Mesendoderm (in vitro differentiated cells): ENCODE measurements around the gene KCNC3.
A peak's percentile ranks its signal among the peaks of the same experiment; 100 is the strongest.

Experiments used
- DNase-seq: peaks from one replicate; pipeline ENCODE4 v3.0.0; 2013
- H2AK5ac ChIP-seq: 2 replicates; pipeline ENCODE4 v1.6.1; 2013; ENCODE audit warnings: low read length, inconsistent platforms
- H2BK120ac ChIP-seq: 2 replicates; pipeline ENCODE4 v1.6.1; 2013; ENCODE audit warnings: low read depth, mild to moderate bottlenecking, low read length, moderate library complexity, mixed read lengths
- H2BK15ac ChIP-seq: replicated peaks from 2 replicates; pipeline ENCODE4 v1.6.1; 2013; ENCODE audit warnings: low read depth, mild to moderate bottlenecking, moderate library complexity
- H2BK5ac ChIP-seq: 2 replicates; pipeline ENCODE4 v1.6.1; 2013; ENCODE audit warnings: low read length, inconsistent platforms
- H3K18ac ChIP-seq: 2 replicates; pipeline ENCODE4 v1.6.1; 2013; ENCODE audit warnings: mild to moderate bottlenecking, low read length, mixed read lengths
- H3K23ac ChIP-seq: one replicate; pipeline ENCODE4 v1.6.1; 2013; ENCODE audit warnings: low read length
- H3K27ac ChIP-seq: 2 replicates; pipeline ENCODE4 v1.5.1; 2013; ENCODE audit warnings: low read depth, mild to moderate bottlenecking, inconsistent platforms, low read length, moderate library complexity
- H3K27me3 ChIP-seq: 2 replicates; pipeline ENCODE4 v1.6.1; 2013; ENCODE audit warnings: low read length, control low read depth, mild to moderate bottlenecking, inconsistent platforms; ENCODE audit not compliant: insufficient read depth, poor library complexity
- H3K36me3 ChIP-seq: 2 replicates; pipeline ENCODE4 v1.6.1; 2013; ENCODE audit warnings: low read length, inconsistent platforms; ENCODE audit not compliant: control insufficient read depth, insufficient read depth
- H3K4ac ChIP-seq: one replicate; pipeline ENCODE4 v1.6.1; 2013; ENCODE audit warnings: low read depth, mild to moderate bottlenecking, low read length, moderate library complexity
- H3K4me1 ChIP-seq: 2 replicates; pipeline ENCODE4 v1.6.1; 2013; ENCODE audit warnings: low read depth, low read length, inconsistent platforms; ENCODE audit not compliant: control insufficient read depth
- H3K4me2 ChIP-seq: 2 replicates; pipeline ENCODE4 v1.6.1; 2013; ENCODE audit warnings: low read length
- H3K4me3 ChIP-seq: 2 replicates; pipeline ENCODE4 v1.5.1; 2013; ENCODE audit warnings: mild to moderate bottlenecking, low read length
- H3K56ac ChIP-seq: one replicate; pipeline ENCODE4 v1.6.1; 2013; ENCODE audit warnings: low read length
- H3K79me1 ChIP-seq: 2 replicates; pipeline ENCODE4 v1.6.1; 2013; ENCODE audit warnings: low read length, inconsistent platforms
- H3K79me2 ChIP-seq: 2 replicates; pipeline ENCODE4 v1.6.1; 2013; ENCODE audit warnings: mild to moderate bottlenecking, low read length; ENCODE audit not compliant: control insufficient read depth, insufficient read depth
- H3K9ac ChIP-seq: 2 replicates; pipeline ENCODE4 v1.6.1; 2013; ENCODE audit warnings: low read length, inconsistent platforms
- H4K5ac ChIP-seq: one replicate; pipeline ENCODE4 v1.6.1; 2013; ENCODE audit warnings: low read length
- H4K8ac ChIP-seq: one replicate; pipeline ENCODE4 v1.6.1; 2013; ENCODE audit warnings: low read depth, mild to moderate bottlenecking, control low read depth, low read length, moderate library complexity
- WGBS: extraction: QIAGEN DNeasy Blood & Tissue Kit; methylation state at CpG from one replicate; pipeline ENCODE4 v1.1.7; 2013; ENCODE audit warnings: low lambda C conversion rate, missing lambda C conversion rate; ENCODE audit not compliant: insufficient coverage; ENCODE audit errors: extremely low coverage; 5-methylcytosine and 5-hydroxymethylcytosine counted together

KCNC3 gene

DNA sequence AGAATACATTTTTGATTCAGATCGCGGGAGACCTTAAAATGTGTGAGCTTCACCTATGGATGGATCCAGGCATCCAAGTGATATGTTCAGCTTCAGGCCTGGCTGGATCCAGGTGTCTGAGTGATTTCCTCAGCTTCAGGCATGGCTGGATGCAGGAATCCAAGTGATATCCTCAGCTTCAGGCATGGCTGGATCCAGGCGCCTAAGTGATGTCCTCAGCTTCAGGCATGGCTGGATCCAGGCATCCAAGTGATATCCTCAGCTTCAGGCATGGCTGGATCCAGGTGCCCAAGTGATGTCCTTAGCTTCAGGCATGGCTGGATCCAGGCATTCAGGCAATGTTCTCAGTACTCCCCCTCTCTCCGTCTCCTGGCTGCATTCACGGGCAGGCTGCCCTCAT lies 60.7 kb downstream of the KCNC3 start:
- Histone ChIP-seq H3K18ac (no peak overlapping the region), H3K56ac (no peak overlapping the region), H2AK5ac (no peak overlapping the region), H3K4me2 (no peak overlapping the region), H3K79me2 (no peaks in the 10 kb centered on the region), H3K9ac (no peak overlapping the region), H3K4me3 (no peak overlapping the region), H3K27me3 (no peaks in the 10 kb centered on the region), H3K79me1 (no peaks in the 10 kb centered on the region), H3K36me3 (no peaks in the 10 kb centered on the region), H2BK5ac (no peak overlapping the region), H3K23ac (no peak overlapping the region), H3K4ac (no peak overlapping the region), H4K5ac (no peak overlapping the region), H4K8ac (no peak overlapping the region), H3K4me1 (no peaks in the 10 kb centered on the region), H2BK15ac (no peak overlapping the region), H2BK120ac (no peak overlapping the region), H3K27ac (no peak overlapping the region)
- no CpG with 5 or more reads among the region's 5 CpGs for WGBS
- no peak for DNase-seq

DNA sequence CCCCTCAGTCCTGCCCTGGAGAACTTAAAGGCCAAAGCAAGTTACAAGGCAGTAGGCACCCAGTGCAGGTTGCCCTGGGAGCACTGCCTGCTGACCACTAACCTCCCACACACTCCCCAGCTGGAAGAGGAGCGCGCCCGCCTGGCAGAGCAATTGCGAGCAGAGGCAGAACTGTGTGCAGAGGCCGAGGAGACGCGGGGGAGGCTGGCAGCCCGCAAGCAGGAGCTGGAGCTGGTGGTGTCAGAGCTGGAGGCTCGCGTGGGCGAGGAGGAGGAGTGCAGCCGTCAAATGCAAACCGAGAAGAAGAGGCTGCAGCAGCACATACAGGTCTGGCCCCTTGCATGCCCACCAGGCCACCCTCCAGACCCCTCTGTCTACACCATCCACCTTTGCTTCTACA lies 61.1 kb downstream of the KCNC3 start:
- DNase-seq: no peak
- no peak overlapping the region for H2BK15ac ChIP-seq
- no peak overlapping the region for H3K4me2 ChIP-seq
- no peaks in the 10 kb centered on the region for H3K36me3 ChIP-seq
- H3K79me2 ChIP-seq: no peaks in the 10 kb centered on the region
- no CpG with 5 or more reads among the region's 13 CpGs for WGBS
- no peak overlapping the region for H3K18ac ChIP-seq
- H4K8ac ChIP-seq: no peak overlapping the region
- no peak overlapping the region for H3K27ac ChIP-seq
- no peaks in the 10 kb centered on the region for H3K79me1 ChIP-seq
- H3K4ac ChIP-seq: no peak overlapping the region
- H3K56ac ChIP-seq: no peak overlapping the region
- H3K23ac ChIP-seq: no peak overlapping the region
- H2AK5ac ChIP-seq: no peak overlapping the region
- no peak overlapping the region for H3K9ac ChIP-seq
- H4K5ac ChIP-seq: no peak overlapping the region
- no peak overlapping the region for H2BK5ac ChIP-seq
- H3K27me3 ChIP-seq: no peaks in the 10 kb centered on the region
- no peak overlapping the region for H2BK120ac ChIP-seq
- no peaks in the 10 kb centered on the region for H3K4me1 ChIP-seq
- no peak overlapping the region for H3K4me3 ChIP-seq

DNA sequence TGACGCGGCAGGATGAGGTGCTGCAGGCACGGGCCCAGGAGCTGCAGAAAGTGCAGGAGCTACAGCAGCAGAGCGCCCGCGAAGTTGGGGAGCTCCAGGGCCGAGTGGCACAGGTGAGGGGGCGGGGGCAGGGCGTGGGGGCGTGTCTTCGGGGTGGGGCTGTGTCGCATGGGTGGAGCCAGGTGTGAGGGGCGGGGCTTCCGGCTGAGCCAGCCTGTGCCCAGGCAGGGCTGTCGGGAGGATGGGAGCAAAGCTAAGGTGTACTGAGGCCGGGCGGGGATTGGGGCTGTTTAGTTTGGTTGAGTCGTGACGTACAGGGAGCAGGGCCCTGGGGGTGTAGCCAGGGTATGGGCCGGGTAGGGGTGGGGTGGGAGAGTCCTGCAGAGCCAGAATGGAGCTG lies 62.3 kb downstream of the KCNC3 start:
- Histone ChIP-seq H3K23ac (no peak overlapping the region), H3K36me3 (no peaks in the 10 kb centered on the region), H4K5ac (no peak overlapping the region), H3K4me1 (no peaks in the 10 kb centered on the region), H3K18ac (no peak overlapping the region), H2AK5ac (no peak overlapping the region), H3K27ac (no peak overlapping the region), H2BK5ac (no peak overlapping the region), H3K4me2 (no peak overlapping the region), H3K4me3 (no peak overlapping the region), H3K9ac (peak overlapping the region; percentile 17), H4K8ac (no peak overlapping the region), H3K4ac (no peak overlapping the region), H2BK15ac (no peak overlapping the region), H3K56ac (peak overlapping the region; percentile 65), H3K79me2 (no peaks in the 10 kb centered on the region), H2BK120ac (no peak overlapping the region), H3K27me3 (no peaks in the 10 kb centered on the region), H3K79me1 (no peaks in the 10 kb centered on the region)
- peak; percentile 87 for DNase-seq
- WGBS: no CpG with 5 or more reads among the region's 20 CpGs

- H3K4me3 ChIP-seq: no peak overlapping the region
- no peaks in the 10 kb centered on the region for H3K4me1 ChIP-seq
- no peak overlapping the region for H3K18ac ChIP-seq
- no peak overlapping the region for H4K8ac ChIP-seq
- H3K27me3 ChIP-seq: no peaks in the 10 kb centered on the region
- H3K36me3 ChIP-seq: no peaks in the 10 kb centered on the region
- no peak overlapping the region for H2AK5ac ChIP-seq
- no peaks in the 10 kb centered on the region for H3K79me1 ChIP-seq
- H3K23ac ChIP-seq: no peak overlapping the region
- no peak overlapping the region for H3K56ac ChIP-seq
- no CpG with 5 or more reads among the region's 8 CpGs for WGBS
- no peak overlapping the region for H3K4me2 ChIP-seq
- H3K79me2 ChIP-seq: no peaks in the 10 kb centered on the region
- no peak overlapping the region for H2BK5ac ChIP-seq
- H2BK120ac ChIP-seq: no peak overlapping the region
- H3K4ac ChIP-seq: no peak overlapping the region
- no peak overlapping the region for H4K5ac ChIP-seq
- H3K9ac ChIP-seq: no peak overlapping the region
- no peak overlapping the region for H3K27ac ChIP-seq
- H2BK15ac ChIP-seq: no peak overlapping the region
- DNase-seq: no peak
These were observed 63.1 kb downstream of the KCNC3 start for GRCh38 chr19:50266041-50266440.

DNA sequence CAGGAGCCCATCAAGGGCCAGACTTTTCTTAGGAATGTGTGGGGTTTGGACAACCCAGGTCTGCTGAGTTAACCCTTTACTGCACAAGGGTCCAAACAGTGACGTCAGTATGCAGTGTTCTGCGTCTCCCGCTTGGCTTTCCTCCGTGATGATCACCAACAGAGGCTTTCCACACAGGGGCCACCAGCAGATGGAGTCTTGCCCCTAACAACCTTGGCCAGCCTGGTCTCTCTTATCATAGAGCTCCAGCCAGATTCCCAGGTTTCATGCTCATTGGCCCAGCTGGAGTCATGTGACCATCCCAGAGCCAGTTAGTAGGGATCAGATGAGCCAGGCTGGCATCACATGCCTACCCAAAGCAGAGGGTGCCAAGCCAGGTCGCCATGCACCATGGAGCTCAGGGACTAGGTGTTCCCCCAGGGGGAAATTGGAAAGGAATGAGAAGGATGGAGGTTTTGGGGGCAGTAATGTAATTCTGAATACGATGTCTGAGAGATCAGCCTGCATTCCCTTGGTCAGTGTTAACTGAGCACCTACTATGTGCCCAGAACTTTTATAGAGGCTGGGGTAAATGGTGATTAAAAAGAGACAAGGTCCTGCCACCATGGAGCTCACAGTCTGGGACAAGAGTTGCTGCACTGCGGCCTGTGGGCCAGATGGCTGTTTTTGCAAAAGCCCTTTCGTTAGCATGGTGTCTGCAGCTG lies 64.5 kb downstream of the KCNC3 start:
- Histone ChIP-seq H3K36me3 (no peaks in the 10 kb centered on the region), H3K79me2 (no peaks in the 10 kb centered on the region), H3K56ac (no peak overlapping the region), H4K8ac (no peak overlapping the region), H3K4ac (no peak overlapping the region), H3K79me1 (no peaks in the 10 kb centered on the region), H3K9ac (no peak overlapping the region), H3K4me2 (no peak overlapping the region), H2AK5ac (no peak overlapping the region), H2BK5ac (no peak overlapping the region), H2BK120ac (no peak overlapping the region), H3K4me3 (no peak overlapping the region), H4K5ac (no peak overlapping the region), H2BK15ac (no peak overlapping the region), H3K27me3 (no peaks in the 10 kb centered on the region), H3K23ac (no peak overlapping the region), H3K27ac (no peak overlapping the region), H3K18ac (no peak overlapping the region), H3K4me1 (no peaks in the 10 kb centered on the region)
- no CpG with 5 or more reads among the region's 8 CpGs for WGBS
- DNase-seq: peak; percentile 67

GRCh38 chr19:50263176-50263575 lies 66.0 kb downstream of the KCNC3 start:
- Histone ChIP-seq H3K4me3 (no peak overlapping the region), H3K9ac (no peak overlapping the region), H3K79me1 (no peaks in the 10 kb centered on the region), H3K23ac (no peak overlapping the region), H4K5ac (no peak overlapping the region), H3K56ac (no peak overlapping the region), H3K79me2 (no peaks in the 10 kb centered on the region), H3K36me3 (no peaks in the 10 kb centered on the region), H2BK5ac (no peak overlapping the region), H3K27ac (no peak overlapping the region), H3K4ac (no peak overlapping the region), H3K4me1 (no peaks in the 10 kb centered on the region), H3K4me2 (no peak overlapping the region), H4K8ac (no peak overlapping the region), H2BK120ac (no peak overlapping the region), H3K27me3 (no peaks in the 10 kb centered on the region), H2AK5ac (no peak overlapping the region), H2BK15ac (no peak overlapping the region), H3K18ac (no peak overlapping the region)
- WGBS: no CpG with 5 or more reads among the region's 8 CpGs
- no peak for DNase-seq
